ENCODE data around the gene PALMD.

DNA sequence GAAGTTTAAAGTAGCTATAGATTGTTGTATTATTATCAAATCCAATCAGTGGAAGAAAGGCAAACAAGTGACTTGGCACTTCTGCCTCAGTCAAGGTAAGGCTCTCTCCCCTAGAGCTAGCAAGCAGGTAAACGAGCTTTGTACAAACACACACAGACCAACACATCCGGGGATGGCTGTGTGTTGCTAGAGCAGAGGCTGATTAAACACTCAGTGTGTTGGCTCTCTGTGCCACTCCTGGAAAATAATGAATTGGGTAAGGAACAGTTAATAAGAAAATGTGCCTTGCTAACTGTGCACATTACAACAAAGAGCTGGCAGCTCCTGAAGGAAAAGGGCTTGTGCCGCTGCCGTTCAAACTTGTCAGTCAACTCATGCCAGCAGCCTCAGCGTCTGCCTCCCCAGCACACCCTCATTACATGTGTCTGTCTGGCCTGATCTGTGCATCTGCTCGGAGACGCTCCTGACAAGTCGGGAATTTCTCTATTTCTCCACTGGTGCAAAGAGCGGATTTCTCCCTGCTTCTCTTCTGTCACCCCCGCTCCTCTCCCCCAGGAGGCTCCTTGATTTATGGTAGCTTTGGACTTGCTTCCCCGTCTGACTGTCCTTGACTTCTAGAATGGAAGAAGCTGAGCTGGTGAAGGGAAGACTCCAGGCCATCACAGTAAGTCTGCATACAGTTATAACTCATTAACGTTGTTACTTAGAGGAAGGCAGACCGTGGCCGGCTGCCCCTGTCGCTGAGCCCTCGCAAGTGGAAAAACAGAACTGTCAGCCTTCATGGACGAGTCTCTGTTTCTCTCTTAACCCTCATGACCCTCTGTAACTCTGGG, at the start of gene PALMD:
- TF ChIP-seq, protein P1, sequence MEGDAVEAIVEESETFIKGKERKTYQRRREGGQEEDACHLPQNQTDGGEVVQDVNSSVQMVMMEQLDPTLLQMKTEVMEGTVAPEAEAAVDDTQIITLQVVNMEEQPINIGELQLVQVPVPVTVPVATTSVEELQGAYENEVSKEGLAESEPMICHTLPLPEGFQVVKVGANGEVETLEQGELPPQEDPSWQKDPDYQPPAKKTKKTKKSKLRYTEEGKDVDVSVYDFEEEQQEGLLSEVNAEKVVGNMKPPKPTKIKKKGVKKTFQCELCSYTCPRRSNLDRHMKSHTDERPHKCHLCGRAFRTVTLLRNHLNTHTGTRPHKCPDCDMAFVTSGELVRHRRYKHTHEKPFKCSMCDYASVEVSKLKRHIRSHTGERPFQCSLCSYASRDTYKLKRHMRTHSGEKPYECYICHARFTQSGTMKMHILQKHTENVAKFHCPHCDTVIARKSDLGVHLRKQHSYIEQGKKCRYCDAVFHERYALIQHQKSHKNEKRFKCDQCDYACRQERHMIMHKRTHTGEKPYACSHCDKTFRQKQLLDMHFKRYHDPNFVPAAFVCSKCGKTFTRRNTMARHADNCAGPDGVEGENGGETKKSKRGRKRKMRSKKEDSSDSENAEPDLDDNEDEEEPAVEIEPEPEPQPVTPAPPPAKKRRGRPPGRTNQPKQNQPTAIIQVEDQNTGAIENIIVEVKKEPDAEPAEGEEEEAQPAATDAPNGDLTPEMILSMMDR (IDR thresholded peaks at IDR 0.05; ENCODE audit: control extremely low read depth in 1 of 3, insufficient read depth in 1 of 3, low read depth in 1 of 3, low read length in 3 of 3), result no peak
- TF ChIP-seq NRF1 (IDR thresholded peaks at IDR 0.05; ENCODE audit: low read depth, low read length) (no peak), JUND (IDR thresholded peaks at IDR 0.05; ENCODE audit: low read length) (no peak), EGR1 (IDR thresholded peaks at IDR 0.05; ENCODE audit: borderline replicate concordance, low read depth, low read length) (no peak), RNF2 (IDR thresholded peaks at IDR 0.05; ENCODE audit: borderline replicate concordance, low read depth, low read length, missing control alignments, poor library complexity, severe bottlenecking) (no peak), YY1 (IDR thresholded peaks at IDR 0.05; ENCODE audit: low read depth, low read length) (no peak), SP4 (IDR thresholded peaks at IDR 0.05; ENCODE audit: low read length) (no peak), FOSL1 (IDR thresholded peaks at IDR 0.05; ENCODE audit: insufficient read depth, low read depth, low read length) (no peak), BCL11A (IDR thresholded peaks at IDR 0.05; ENCODE audit: low read depth in 2 of 2, low read length in 2 of 2) (no peak), SP1 (IDR thresholded peaks at IDR 0.05; ENCODE audit: low read depth, low read length) (no peak)
